Activated CD4-positive, alpha-beta T cell treated with anti-CD3 and anti-CD28 coated beads for 1 hour (primary cell): ENCODE results near the gene HDAC4.

Experiments
- DNase-seq: peaks from one replicate; pipeline ENCODE4 v3.0.0-alpha.2; 2020

HDAC4 gene

DNA sequence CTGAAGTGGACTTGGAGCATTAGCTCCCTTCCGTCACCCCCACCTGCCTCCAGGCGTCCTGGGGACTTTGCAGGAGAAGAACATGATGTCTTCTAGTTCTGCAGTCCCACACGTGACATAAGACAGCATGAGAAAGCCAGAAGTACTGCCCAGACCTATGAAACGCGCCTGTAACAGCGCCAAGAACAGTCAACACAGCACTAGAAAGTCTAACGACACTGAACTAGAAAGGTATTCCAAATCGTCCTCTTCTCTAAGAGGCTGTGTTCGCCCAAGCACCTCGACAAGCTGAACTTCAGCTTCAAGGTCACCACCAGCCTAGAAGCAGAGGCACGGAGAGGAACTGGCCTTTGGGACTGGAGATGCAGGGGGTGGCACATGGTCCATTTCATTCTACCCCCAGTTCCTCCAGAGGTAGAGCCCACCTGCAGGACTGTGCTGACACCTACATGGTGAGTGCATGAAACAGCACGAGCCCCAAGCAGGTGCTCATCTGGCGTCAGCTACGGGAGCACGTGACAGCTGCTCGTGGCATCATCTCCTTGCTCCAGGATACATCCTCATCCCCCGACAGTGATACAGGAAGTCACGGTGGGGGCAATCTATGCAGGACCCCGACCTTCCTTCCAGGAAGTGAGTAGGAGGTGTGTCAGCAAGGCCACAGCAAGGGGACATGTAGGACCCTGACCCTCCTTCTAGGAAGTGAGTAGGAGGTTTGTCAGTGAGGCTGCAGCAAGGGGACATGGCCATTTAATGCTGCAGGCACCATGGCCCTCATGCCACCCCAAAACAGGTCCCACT, 3.7 kb downstream of the HDAC4 start:
- no peak for DNase-seq

- no peak for DNase-seq
These were observed 5.3 kb downstream of the HDAC4 start for GRCh38 chr2:239395524-239395923.

DNA sequence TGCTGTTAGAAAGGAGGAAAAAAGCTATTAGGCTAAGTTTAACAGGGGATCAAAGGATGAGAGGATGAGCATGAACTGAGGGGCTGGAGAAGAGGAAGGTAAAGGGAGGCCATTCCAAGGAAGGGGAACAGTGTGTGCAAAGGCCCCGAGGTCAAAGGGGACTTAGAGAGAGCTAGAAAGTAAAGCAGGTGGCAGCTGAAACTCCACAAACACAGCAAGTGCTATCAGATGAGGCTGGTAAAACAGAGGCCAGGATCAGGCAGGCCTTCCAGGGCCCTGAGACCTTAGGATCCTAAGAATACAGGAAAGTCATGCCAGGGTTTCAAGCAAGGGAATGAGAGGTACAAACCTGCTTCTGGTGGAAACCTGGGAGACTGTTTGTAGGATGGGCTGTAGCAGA, 5.8 kb downstream of the HDAC4 start:
- DNase-seq, result no peak

DNA sequence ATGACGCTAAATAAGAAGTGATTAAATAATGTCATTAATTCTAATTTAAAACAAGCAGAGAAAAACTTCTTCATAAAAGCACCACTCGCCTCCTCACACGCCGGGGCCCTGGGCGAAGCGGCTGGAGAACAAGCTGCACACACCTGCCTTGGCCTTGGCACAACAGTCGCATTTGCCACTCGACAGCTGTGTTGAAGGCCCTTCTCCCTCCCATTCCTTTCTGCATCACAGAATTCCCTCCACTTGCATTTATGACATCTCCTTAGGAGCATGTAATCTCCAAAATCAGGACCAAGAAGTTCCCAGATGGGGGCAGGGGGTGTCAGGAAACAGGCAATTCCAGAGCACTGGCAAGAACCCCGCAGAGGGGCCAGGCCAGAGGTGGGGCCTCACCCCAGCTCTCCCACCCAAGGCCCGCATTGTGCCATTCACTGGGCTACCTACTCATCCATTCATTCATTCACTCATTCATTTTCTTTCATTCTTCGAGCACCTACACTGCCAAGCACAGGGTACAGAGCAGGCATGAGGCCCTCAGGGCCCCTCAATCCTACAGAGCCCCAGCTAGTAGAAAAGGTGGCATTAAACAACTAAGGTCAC, 6.4 kb downstream of the HDAC4 start:
- no peak for DNase-seq

DNA sequence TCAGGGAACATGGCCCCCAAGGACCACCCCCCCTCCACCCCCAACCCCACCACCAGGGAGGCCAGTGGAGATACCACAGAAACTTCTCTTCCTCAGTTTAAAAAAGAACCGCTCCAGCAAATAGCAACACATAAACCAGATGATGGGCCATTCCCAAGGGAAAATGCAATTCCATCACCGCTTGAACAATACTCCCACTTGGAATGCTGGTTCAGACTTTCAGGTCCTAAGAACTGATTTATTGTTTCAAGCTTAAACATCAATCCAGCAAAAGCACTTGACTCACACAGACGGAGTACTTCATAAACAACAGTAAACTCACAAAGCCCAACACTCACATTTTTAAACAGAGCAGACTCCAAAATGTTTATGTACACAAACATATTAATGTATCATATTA, 6.9 kb downstream of the HDAC4 start:
- DNase-seq, result no peak

- DNase-seq, result no peak
These were observed 7.4 kb downstream of the HDAC4 start for GRCh38 chr2:239393388-239393940.

DNA sequence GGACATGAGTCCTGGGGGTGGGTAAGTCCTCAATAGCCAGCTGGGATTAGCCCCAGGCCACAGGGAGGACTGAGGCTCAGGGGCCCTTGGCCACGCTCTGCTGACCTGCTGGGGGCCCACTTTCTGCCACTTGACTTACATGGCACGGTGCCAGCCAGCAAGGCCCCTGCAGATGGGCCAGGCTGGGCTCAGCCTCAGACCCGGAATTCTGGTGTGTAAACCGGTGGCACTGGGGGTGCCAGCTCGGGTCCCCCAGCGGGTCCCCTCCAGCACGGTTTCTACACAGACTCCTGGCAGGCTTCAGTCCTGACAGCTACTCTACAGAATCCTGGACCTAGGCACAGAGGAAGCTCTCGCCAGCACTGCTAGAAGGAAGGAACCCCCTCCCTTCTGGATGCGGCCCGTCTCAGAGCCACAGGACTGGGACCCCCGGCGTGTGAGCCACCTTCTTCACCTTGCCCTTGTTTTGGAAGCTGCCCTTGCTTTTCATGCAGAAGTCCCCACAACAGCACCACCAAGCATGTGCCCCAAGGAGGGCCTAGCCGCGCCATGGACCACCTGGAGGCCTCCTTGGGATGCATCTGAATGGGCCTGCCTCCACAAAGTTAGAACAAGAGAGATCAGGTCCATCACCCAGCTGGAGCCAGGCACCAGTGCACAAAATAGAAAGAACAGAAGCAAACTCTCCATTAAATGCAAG, 8.0 kb downstream of the HDAC4 start:
- no peak for DNase-seq

DNA sequence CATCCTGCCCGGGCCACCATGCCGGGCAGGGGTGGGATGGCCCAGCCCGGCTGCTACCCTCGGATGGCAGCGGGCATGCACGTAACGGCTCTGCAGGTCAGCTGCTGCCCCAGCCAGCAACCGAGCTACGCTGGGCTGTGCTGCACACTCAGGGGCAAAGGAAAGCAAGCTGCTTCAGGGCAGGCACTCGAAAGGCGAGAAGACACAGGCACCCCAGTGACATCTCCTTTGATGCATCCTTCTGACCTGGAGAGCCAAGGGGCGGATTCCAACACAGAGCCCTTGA, 8.8 kb downstream of the HDAC4 start:
- no peak for DNase-seq

GRCh38 chr2:239391286-239392071, 9.3 kb downstream of the HDAC4 start:
- DNase-seq, result no peak

DNA sequence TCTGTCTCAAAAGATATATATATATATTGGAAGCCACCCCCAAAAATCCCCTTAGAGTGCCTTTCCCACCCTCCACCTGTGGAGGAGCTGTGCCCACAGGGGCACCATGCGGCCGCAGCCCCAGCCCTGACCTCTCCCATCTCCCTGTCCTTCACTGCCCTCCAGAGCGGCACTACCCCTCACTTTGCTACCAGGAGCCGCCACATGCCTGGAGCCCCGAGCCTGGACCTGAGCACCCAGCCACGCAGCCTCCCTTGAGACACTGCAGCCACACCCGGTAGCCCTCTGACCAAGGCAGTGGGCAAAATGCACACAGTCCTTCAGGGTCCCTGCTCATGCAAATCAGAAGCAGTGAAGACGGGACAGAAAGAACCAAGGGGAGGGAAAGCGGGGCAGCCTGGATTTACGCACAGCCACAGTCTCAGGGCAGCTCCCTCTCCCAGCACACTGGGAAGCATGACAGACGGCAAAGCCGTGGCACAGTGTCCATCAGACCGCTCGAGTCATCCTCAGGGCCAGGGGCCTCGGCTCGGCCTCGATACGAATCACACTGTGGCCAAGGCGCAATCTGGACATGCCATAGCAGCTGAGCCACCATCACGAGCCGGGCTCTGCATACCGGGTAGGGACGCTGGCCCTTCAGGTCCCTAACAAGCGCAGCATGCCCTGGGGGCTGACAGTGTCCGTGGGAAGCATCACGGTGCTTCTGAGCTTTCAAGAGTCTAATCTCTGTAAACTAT, 10.1 kb downstream of the HDAC4 start:
- DNase-seq, result no peak

- DNase-seq, result no peak
These were observed 11.1 kb downstream of the HDAC4 start for GRCh38 chr2:239389414-239390329.

DNA sequence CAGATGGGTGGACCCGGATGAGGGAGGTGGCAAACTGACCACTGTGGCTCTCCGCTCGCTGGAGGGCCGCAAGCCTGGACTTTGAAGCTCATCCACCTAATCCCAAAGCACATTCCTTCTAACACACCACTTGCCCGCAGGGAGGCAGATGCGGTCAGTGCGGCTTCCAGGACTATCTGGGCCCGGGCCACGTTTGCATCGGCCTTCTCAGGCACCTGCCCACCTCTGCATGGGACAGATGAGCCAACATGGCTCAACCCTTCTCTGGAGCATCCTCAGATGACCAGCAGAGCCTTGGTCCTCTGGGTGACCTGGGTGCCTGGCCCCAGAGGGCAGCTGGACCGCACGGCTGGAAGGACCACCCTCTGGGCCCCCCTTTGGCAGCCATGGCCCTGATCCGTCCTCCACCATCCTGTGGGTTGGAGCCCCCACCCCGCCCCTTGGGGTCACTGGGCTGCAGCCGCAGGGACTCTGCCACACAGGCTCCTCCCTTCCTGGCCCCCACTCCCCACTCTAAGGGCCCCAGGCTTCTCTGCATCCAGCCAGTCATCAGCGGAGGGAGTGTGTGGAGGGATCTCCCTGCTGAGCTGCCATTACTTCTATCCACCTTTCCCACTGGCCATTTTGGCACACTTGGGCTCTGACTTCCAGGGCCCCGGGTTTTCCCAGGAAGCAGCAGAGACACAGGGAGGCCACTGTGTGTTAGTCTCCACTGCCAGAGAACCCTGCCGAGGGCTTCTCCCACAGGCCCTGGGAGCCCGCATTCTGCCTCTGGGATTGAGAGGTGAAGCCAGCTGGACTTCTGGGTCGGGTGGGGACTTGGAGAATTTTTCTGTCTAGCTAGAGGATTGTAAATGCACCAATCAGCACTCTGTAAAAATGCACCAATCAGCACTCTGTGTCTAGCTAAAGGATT, 12.3 kb downstream of the HDAC4 start:
- DNase-seq, result no peak

DNA sequence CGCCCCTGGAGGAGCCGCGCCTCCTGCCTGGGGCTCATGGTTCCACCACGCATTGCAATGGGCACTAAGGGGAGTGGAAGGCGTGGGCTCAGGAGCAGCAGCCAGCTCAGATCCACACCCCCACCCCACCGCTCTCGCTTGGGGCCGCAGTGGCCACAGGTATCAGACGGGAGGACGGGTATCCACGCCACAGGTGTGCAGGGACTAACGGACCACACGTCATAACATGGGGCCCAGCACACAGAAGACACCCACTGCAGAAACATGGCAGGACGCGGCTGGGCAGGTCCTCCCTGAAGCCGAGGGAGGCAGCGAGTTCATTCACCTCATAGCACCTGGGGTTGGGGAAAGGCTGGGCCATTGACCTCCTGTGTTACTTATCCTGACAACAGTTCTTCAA, 13.0 kb downstream of the HDAC4 start:
- no peak for DNase-seq

DNA sequence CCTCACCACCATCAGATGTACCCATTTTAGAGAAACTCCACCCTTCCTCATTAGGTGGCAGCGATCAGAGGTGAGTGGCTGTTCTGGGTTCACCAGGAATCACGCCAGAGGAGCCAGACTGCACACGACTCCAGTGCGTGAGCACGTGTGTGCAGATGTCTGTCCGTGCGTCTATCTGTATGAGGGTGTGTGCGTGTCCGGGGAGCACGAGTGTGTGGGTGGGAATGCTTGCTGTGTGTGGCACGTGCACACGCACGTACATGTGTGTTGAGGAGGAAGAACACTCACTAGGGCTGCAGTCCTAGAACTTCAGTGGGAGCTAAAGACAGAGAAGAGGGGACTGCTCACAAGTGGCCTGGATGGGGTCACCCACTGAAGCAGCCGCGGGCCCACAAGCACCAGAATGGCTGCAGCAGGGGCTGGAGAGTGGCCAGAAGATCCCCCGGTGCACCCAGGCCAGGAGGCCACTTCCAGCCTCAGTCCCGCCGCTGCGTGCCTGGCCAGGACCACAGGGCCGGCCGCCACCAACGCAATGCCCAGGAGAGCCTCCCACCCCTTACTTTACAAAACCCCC, 13.9 kb downstream of the HDAC4 start:
- DNase-seq, result no peak

- DNase-seq, result no peak
These were observed 14.7 kb downstream of the HDAC4 start for GRCh38 chr2:239386001-239386670.

DNA sequence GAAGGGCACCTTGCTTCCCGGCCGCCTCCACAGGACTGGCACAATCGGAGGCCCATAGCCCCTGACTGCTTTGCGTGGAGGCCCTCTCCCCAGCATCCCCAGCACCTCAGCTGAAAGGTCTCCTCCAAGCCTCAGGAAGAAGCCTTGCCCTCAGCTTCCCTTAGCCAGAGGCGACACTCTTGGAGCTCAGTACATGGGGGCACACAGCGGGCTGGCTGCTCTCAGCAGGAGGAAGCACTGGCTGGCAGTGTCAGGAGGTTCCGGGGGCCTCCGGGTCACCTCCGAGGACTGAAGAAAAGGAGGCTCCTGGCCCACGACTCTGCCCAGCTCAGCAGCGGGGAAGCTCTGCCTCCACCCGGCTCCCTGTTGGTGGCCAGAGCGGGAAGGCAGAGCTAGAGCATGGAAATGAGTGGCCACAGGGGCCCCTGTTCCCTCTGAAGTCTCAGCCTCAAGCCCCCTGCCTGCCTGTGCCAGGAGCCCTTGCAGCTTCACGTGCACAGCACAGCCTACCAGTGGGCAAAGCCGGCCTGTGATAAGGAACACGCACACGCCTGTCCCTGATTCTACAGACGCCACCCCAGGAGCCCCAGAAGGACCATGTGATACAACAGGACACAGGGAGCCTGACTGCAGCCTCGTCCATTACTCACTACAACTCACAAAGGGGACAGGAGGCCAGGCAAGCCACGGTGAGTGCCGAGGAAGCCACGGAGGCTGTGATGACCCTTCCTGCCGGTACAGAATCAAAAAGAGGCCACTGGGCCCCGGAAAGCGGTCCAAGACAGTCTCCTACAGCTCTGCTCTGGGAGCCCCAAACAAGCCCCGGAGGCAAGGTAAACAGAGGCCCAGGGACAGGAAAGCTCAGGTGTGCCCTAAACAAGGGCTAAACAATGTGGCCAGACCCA, 15.5 kb downstream of the HDAC4 start:
- no peak for DNase-seq

DNA sequence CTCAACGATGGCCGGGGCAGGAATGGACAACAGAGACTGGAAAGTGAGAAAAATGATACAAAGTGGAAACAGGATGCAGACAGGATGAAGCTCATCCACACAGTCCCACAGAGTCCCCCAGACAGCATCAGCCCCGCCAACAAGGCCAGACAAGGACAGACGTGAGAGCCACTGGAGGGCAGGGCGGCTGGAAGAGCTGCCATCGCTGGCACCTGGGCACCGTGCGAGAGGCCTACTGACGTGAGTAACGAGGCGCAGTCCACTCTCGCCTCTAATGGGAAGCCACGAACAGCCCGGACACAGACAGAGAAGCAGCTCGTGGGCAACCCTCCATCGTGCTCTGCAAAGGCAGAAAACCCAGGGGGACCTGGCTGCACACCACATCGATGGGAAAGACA, 17.1 kb downstream of the HDAC4 start:
- DNase-seq, result no peak
